Tibial nerve (tissue), 3 donors: Measurements from ENCODE around the gene CARS2.

Experiments
- POLR2A ChIP-seq, 2 donors: fragments of 450-650 bp; IDR thresholded peaks; one replicate each; pipeline ENCODE4 v1.6.1; 2017; ENCODE audit warnings: antibody characterized with exemption in 2 of 2, mild to moderate bottlenecking in 2 of 2, moderate library complexity in 2 of 2
- TF ChIP-seq, protein P1 (sequence below), 5 experiments: fragments of 200-600 bp in 3 of 5; fragments of 450-650 bp in 2 of 5; sonication (generic) in 3 of 5; IDR thresholded peaks; one replicate each; pipeline ENCODE4 v1.5.1; 2016 to 2019; ENCODE audit warnings: antibody characterized with exemption in 5 of 5, mild to moderate bottlenecking in 3 of 5, moderate library complexity in 2 of 5

DNA sequence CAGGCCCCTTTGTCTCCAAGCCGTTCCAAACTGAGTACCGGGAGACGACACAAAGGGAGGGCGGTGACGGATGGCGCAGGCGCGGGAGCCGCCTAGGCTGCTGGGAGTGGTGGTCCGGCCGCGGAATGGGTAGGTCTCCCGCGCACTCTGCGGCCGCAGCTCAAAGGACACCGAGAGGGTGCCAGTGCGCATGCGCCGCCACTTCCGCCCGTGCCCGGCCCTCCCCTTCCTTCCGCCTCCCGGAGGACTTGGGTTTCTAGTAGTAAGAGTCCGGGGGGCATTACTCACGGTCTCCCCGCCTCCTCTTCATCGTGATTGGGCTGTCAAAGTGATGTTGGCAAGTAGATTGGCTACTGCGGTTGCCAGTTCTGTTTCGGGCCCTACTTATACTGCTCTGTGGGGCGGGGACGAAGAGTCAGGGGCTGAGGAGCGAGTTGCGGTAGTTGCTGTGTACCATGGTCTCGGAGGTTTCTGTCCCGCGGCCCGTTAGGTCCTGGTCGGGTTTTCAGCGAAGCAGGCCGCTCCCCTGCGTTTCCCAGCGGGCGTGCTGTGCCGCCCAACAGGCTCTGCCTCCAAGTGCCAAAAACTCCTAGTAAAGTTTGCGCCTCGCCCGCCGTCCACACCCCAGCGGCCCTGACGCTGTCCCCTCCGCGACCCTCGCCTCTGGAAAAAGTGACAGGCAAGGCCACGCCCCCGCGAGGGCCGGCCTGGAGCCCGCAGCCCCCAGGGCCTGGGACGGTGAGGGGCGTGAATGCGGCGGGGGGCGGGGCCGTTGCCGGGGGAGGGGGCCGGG lies 7.1 kb upstream of the CARS2 start:
- TF ChIP-seq, protein P1, sequence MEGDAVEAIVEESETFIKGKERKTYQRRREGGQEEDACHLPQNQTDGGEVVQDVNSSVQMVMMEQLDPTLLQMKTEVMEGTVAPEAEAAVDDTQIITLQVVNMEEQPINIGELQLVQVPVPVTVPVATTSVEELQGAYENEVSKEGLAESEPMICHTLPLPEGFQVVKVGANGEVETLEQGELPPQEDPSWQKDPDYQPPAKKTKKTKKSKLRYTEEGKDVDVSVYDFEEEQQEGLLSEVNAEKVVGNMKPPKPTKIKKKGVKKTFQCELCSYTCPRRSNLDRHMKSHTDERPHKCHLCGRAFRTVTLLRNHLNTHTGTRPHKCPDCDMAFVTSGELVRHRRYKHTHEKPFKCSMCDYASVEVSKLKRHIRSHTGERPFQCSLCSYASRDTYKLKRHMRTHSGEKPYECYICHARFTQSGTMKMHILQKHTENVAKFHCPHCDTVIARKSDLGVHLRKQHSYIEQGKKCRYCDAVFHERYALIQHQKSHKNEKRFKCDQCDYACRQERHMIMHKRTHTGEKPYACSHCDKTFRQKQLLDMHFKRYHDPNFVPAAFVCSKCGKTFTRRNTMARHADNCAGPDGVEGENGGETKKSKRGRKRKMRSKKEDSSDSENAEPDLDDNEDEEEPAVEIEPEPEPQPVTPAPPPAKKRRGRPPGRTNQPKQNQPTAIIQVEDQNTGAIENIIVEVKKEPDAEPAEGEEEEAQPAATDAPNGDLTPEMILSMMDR (IDR thresholded peaks at IDR 0.05) = peak in 1 of 5 experiments; percentile 42
- peak; percentile 93 to 97 for TF ChIP-seq POLR2A (IDR thresholded peaks at IDR 0.05)
